Neural crest cell (in vitro differentiated cells): Measurements from ENCODE around the gene SORCS1. TPM values are rescaled to one million over a fixed set of nuclear protein-coding genes. Genes with fewer than 3 reads are reported as not detected.

Source experiments
- DNase-seq: peaks from one replicate; pipeline ENCODE4 v3.0.0; 2021; ENCODE audit warnings: low read depth, mixed read lengths, low spot score
- H3K27ac Mint-ChIP-seq: one replicate; pipeline ENCODE4 v1.8.0; 2021; ENCODE audit warnings: mild to moderate bottlenecking, mixed read lengths; ENCODE audit not compliant: unreplicated experiment
- H3K27me3 Mint-ChIP-seq: 2 replicates; pipeline ENCODE4 v1.8.0; 2021; ENCODE audit warnings: low read depth, mild to moderate bottlenecking, mixed read lengths
- H3K36me3 Mint-ChIP-seq: 2 replicates; pipeline ENCODE4 v1.8.0; 2021; ENCODE audit warnings: low read depth, mild to moderate bottlenecking, mixed read lengths
- H3K4me1 Mint-ChIP-seq: 2 replicates; pipeline ENCODE4 v1.8.0; 2021; ENCODE audit warnings: mixed read lengths
- H3K4me3 Mint-ChIP-seq: one replicate; pipeline ENCODE4 v1.8.0; 2021; ENCODE audit warnings: mild to moderate bottlenecking, mixed read lengths
- H3K9me3 Mint-ChIP-seq: 2 replicates; pipeline ENCODE4 v1.8.0; 2021; ENCODE audit warnings: mixed read lengths
- total RNA-seq: library from RNA; stranded (reverse); gene quantifications from 2 replicates; pipeline ENCODE4 v1.2.1, GENCODE V29; 2021
- TF ChIP-seq, protein P1 (sequence below): fragments of 200-600 bp; sonication (generic); conservative IDR thresholded peaks from 2 replicates; pipeline ENCODE4 v1.5.0; 2021; ENCODE audit warnings: antibody characterized with exemption, mild to moderate bottlenecking

SORCS1 gene
- total RNA-seq, 1 donor from 2014 or later, result 8.2 TPM

DNA sequence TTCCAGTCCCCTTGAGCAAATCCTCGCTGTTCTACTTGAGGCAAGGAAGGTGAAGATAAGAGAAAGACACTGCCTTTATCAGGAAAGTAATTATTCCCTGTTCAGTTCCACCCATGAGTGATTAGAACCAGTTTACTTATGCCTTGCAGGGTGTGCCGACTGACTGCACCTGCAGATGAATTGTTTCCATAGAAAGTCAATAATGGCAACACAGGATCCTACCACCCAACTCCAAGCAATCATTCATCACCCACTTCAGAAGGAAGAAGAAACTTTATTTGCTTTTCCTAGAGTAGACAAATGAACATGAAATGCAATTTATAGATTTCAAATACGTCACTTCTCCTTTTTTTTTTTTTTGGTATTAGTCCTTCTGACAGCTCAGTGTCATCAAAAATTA, 383.9 kb downstream of the SORCS1 start:
- Mint-ChIP-seq H3K4me3 (no peak overlapping the region), H3K36me3 (no peaks in the 10 kb centered on the region), H3K27me3 (no peaks in the 10 kb centered on the region), H3K4me1 (no peaks in the 10 kb centered on the region), H3K9me3 (no peaks in the 10 kb centered on the region), H3K27ac (no peak overlapping the region)
- no peak for DNase-seq
- TF ChIP-seq, protein P1, sequence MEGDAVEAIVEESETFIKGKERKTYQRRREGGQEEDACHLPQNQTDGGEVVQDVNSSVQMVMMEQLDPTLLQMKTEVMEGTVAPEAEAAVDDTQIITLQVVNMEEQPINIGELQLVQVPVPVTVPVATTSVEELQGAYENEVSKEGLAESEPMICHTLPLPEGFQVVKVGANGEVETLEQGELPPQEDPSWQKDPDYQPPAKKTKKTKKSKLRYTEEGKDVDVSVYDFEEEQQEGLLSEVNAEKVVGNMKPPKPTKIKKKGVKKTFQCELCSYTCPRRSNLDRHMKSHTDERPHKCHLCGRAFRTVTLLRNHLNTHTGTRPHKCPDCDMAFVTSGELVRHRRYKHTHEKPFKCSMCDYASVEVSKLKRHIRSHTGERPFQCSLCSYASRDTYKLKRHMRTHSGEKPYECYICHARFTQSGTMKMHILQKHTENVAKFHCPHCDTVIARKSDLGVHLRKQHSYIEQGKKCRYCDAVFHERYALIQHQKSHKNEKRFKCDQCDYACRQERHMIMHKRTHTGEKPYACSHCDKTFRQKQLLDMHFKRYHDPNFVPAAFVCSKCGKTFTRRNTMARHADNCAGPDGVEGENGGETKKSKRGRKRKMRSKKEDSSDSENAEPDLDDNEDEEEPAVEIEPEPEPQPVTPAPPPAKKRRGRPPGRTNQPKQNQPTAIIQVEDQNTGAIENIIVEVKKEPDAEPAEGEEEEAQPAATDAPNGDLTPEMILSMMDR, result no peak

DNA sequence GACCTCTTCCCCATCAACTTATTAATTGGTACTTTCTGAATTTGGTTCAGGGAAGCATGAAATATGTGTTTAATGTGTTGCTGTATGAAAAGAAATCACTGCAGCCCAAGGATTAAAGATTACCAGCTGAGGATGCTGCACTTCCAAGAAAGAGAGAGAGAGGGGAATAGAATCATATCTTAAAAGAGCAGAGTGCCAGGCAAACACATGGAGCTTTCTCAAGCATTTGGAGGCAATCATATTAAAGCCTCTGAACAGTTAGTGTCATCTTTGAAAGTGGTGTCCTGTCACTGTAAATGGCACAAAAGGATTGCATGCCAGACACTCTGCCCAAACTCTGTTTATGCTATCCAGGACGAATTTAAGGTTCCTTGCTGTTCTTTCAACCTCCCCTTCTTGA, 386.7 kb downstream of the SORCS1 start:
- H3K4me1 Mint-ChIP-seq, result no peaks in the 10 kb centered on the region
- no peak overlapping the region for H3K4me3 Mint-ChIP-seq
- no peaks in the 10 kb centered on the region for H3K27me3 Mint-ChIP-seq

DNA sequence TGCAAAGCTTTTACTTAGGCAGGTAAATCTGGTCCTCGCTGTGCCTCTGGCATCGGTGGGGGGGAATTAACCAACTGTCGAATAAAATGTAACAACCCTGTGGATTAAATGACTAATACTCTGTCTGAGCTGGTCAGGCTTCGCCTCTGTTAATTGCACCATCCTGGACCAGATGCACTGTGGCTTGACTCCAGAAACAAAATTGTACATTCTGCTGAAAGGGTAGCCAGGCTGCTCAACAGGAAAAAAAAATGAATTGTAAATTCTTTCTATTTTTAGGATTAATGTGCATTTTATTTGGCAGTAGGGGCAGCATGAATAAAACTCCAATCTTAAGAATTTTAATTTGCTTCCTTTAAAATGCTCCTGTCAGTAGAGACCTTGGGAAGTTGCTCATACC, 389.4 kb downstream of the SORCS1 start:
- Mint-ChIP-seq H3K27me3 (no peaks in the 10 kb centered on the region), H3K36me3 (no peaks in the 10 kb centered on the region), H3K4me3 (no peak overlapping the region), H3K9me3 (peaks cover 3% of the 10 kb centered on the region), H3K27ac (no peak overlapping the region), H3K4me1 (no peaks in the 10 kb centered on the region)
- TF ChIP-seq, protein P1, result no peak
- no peak for DNase-seq

More for the DNA sequence above, 386.7 kb downstream of the SORCS1 start:
- no peaks in the 10 kb centered on the region for H3K9me3 Mint-ChIP-seq
- TF ChIP-seq, protein P1, result no peak
- H3K36me3 Mint-ChIP-seq, result no peaks in the 10 kb centered on the region
- no peak overlapping the region for H3K27ac Mint-ChIP-seq
- no peak for DNase-seq

DNA sequence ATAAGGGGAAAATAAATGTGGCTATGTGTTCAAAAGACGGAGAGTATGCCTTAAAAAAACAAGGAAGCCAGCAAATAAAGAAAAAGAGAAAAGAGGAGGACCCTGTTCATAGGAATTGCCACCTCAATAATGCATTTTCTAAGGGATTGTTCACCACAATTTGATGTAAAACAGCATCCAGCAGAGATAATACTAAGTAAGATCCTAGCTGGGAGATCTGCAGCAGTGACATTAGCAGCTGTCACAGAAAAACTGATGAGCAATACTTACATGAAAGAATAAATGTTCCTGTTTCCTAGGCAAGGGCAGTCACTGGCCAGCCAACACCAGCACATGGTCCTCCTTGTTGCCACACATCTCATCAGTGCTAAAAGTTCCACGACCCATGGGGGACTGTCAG, 391.5 kb downstream of the SORCS1 start:
- TF ChIP-seq, protein P1, result no peak
- no peak overlapping the region for H3K27ac Mint-ChIP-seq
- no peak overlapping the region for H3K4me3 Mint-ChIP-seq
- no peaks in the 10 kb centered on the region for H3K36me3 Mint-ChIP-seq
- DNase-seq, result no peak
- H3K9me3 Mint-ChIP-seq, result peaks cover 3% of the 10 kb centered on the region
- peaks cover 8% of the 10 kb centered on the region for H3K4me1 Mint-ChIP-seq
- no peaks in the 10 kb centered on the region for H3K27me3 Mint-ChIP-seq

DNA sequence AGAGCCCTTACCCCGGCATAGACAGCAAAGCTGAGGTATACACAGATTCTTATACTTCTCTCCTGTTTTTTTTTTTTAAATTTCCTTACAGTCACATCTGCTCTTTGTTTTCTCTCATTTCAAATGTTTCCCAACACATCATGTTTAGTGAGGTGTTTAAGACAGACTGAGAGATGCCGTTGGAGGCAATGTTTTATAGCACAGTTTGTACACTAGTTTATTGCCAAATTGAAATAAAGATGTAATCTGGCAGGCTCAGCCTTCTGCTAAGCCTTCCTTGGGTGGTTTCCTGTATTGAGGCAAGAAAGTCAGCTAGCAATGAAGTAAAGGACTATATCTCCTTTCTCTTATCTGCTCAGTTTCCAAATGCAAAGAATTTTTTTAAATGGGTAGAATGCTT, 393.4 kb downstream of the SORCS1 start:
- peaks cover 2% of the 10 kb centered on the region for H3K36me3 Mint-ChIP-seq
- H3K9me3 Mint-ChIP-seq, result peaks cover 3% of the 10 kb centered on the region
- no peak overlapping the region for H3K27ac Mint-ChIP-seq
- TF ChIP-seq, protein P1, result no peak
- H3K4me1 Mint-ChIP-seq, result peaks cover 9% of the 10 kb centered on the region
- H3K4me3 Mint-ChIP-seq, result no peak overlapping the region
- DNase-seq, result no peak
- no peaks in the 10 kb centered on the region for H3K27me3 Mint-ChIP-seq

DNA sequence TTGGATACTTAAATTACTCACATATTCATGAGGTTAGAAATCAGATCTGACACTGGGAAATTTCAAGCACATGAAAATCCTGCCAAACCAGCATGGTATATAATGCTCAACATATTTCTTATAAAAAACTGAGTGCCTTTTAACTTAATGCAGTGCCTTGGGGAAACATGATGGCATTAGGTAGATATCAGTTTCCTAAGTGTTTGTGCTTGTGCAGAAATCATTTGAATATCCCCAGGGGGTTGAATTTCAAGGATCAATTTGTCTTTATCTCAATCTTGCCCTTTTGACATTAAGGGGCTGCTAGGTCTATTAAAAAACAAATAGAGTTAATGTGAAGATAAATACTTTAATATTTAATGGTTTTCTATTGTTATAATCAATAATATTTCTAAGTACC, 396.3 kb downstream of the SORCS1 start:
- H3K36me3 Mint-ChIP-seq, result peaks cover 2% of the 10 kb centered on the region
- H3K4me3 Mint-ChIP-seq, result no peak overlapping the region
- DNase-seq, result no peak
- peaks cover 5% of the 10 kb centered on the region for H3K9me3 Mint-ChIP-seq
- peaks cover 12% of the 10 kb centered on the region for H3K4me1 Mint-ChIP-seq
- TF ChIP-seq, protein P1, result no peak
- H3K27me3 Mint-ChIP-seq, result no peaks in the 10 kb centered on the region
- no peak overlapping the region for H3K27ac Mint-ChIP-seq
